HFF-Myc (cell line): ENCODE measurements around the gene CST9.

ENCODE experiments used
- DNase-seq: peaks from one replicate; pipeline ENCODE4 v3.0.0-alpha.2; 2011; ENCODE audit warnings: low read depth; ENCODE audit errors: extremely low read depth
- H3K4me3 ChIP-seq: replicated peaks from 2 replicates; pipeline ENCODE4 v1.5.1; 2011; ENCODE audit warnings: low read depth, mild to moderate bottlenecking, control low read depth, low read length
- TF ChIP-seq, protein P1 (sequence below): IDR thresholded peaks from 2 replicates; pipeline ENCODE4 v1.5.1; 2012; ENCODE audit warnings: mild to moderate bottlenecking, low read depth, low read length, control low read depth; ENCODE audit errors: missing control alignments

CST9 gene, protein sequence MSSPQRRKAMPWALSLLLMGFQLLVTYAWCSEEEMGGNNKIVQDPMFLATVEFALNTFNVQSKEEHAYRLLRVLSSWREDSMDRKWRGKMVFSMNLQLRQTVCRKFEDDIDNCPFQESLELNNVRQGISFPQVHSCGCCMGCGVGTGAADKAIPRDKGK

GRCh38 chr20:23605867-23606651 is at the start of gene CST9:
CST9 (minus strand) TSS chr20:23605917; CDS start chr20:23605864, 53 bp downstream.
- TF ChIP-seq, protein P1, sequence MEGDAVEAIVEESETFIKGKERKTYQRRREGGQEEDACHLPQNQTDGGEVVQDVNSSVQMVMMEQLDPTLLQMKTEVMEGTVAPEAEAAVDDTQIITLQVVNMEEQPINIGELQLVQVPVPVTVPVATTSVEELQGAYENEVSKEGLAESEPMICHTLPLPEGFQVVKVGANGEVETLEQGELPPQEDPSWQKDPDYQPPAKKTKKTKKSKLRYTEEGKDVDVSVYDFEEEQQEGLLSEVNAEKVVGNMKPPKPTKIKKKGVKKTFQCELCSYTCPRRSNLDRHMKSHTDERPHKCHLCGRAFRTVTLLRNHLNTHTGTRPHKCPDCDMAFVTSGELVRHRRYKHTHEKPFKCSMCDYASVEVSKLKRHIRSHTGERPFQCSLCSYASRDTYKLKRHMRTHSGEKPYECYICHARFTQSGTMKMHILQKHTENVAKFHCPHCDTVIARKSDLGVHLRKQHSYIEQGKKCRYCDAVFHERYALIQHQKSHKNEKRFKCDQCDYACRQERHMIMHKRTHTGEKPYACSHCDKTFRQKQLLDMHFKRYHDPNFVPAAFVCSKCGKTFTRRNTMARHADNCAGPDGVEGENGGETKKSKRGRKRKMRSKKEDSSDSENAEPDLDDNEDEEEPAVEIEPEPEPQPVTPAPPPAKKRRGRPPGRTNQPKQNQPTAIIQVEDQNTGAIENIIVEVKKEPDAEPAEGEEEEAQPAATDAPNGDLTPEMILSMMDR, result no peak
- H3K4me3 ChIP-seq, result no peak within 1 kb of the TSS
- no peak for DNase-seq

GRCh38 chr20:23654717-23655116 is 49.0 kb upstream of the CST9 start:
- TF ChIP-seq, protein P1, result no peak
- no peak for DNase-seq
- H3K4me3 ChIP-seq, result no peak overlapping the region

- TF ChIP-seq, protein P1, result no peak
- DNase-seq, result no peak
- no peak overlapping the region for H3K4me3 ChIP-seq
Observed at GRCh38 chr20:23654000-23654399, 48.3 kb upstream of the CST9 start.

DNA sequence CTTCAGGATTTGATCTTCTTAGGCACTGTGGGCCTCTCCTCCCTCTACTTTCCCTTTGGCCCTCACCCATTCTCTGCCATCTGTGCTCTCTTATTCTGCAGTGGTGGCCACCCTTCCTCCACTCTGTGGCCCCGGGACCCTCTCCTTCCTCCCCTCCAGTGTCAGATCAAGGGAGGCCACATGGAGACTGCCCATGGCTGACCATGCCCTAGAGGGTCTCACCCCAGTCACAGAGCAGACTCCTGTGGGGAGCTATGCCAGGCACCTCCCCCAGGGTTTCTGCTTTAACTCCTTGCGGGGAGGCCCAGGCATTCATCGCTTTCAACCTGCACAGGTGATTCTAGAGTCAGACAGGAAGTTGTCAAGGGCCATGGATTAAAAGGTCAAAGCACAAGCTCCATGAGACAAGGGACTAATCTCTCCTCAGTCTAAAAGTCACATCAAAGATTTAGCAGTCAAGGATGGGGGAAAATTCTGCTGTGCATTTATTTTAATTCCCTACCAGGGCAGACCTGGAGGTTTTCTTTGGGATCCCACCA is 47.8 kb upstream of the CST9 start:
- no peak for DNase-seq
- no peak overlapping the region for H3K4me3 ChIP-seq
- TF ChIP-seq, protein P1, result no peak

- no peak for DNase-seq
- TF ChIP-seq, protein P1, result no peak
- no peak overlapping the region for H3K4me3 ChIP-seq
Observed at GRCh38 chr20:23652926-23653325, 47.2 kb upstream of the CST9 start.

DNA sequence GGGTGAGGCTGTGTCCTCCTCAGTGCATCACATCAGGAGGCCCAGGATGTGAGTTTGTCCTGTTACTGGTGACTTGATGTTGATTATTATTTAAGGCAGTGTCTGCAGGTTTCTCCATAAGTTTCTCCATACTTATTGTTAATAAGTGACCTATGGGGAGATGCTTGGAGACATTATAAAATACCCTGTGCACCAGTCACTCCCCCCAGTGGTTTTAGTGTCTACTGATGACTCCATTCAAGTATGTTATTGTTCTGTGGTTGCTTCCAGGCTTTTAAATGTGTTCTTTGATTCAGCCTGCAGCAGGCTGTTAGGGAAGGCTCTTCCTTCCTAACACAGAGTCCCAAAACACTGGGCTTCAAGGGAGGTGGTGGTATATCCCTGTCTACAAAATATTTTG is 46.7 kb upstream of the CST9 start:
- TF ChIP-seq, protein P1, result no peak
- no peak for DNase-seq
- H3K4me3 ChIP-seq, result no peak overlapping the region
